Neural cell (in vitro differentiated cells): ENCODE measurements around the gene TRAPPC6A. TPM values are rescaled to one million over a fixed set of nuclear protein-coding genes. Genes with fewer than 3 reads are reported as not detected.

Experiments used
- H2AFZ ChIP-seq: fragments of 200-600, 300-800 bp; sonication (generic), shearing (Covaris generic); 2 replicates; pipeline ENCODE4 v1.6.0; 2014; ENCODE audit warnings: low read depth, mild to moderate bottlenecking, antibody characterized with exemption, low read length, moderate library complexity
- H3F3A ChIP-seq: fragments of 200-600 bp; shearing (Covaris generic); 2 replicates; pipeline ENCODE4 v1.6.1; 2016; ENCODE audit warnings: mild to moderate bottlenecking, moderate library complexity, mixed read lengths, antibody characterized with exemption, low read length; ENCODE audit not compliant: insufficient read depth, poor library complexity, severe bottlenecking
- H3K27ac ChIP-seq: fragments of 200-600, 300-800 bp; sonication (generic), shearing (Covaris generic); 2 replicates; pipeline ENCODE4 v1.5.1; 2014; ENCODE audit warnings: mild to moderate bottlenecking, low read length, moderate library complexity
- H3K27me3 ChIP-seq: fragments of 300-800, 200-600 bp; sonication (generic), shearing (Covaris generic); 2 replicates; pipeline ENCODE4 v1.6.0; 2014; ENCODE audit warnings: mild to moderate bottlenecking, low read depth, low read length, moderate library complexity; ENCODE audit not compliant: insufficient read depth
- H3K36me3 ChIP-seq: fragments of 300-800, 200-600 bp; sonication (generic), shearing (Covaris generic); 2 replicates; pipeline ENCODE4 v1.5.1; 2014; ENCODE audit warnings: mild to moderate bottlenecking, antibody characterized with exemption, low read length, moderate library complexity; ENCODE audit not compliant: insufficient read depth
- H3K4me2 ChIP-seq: fragments of 300-800, 200-600 bp; sonication (generic), shearing (Covaris generic); 2 replicates; pipeline ENCODE4 v1.6.0; 2014; ENCODE audit warnings: mild to moderate bottlenecking, low read length
- H3K4me3 ChIP-seq: fragments of 300-800, 200-600 bp; sonication (generic), shearing (Covaris generic); 2 replicates; pipeline ENCODE4 v1.5.1; 2014; ENCODE audit warnings: mild to moderate bottlenecking, low read length, moderate library complexity
- H3K79me2 ChIP-seq: fragments of 200-600 bp; shearing (Covaris generic); replicated peaks from 2 replicates; pipeline ENCODE4 v1.6.0; 2014; ENCODE audit warnings: mild to moderate bottlenecking, low read length, moderate library complexity; ENCODE audit not compliant: insufficient read depth
- H3K9ac ChIP-seq: fragments of 300-800, 200-600 bp; sonication (generic), shearing (Covaris generic); 2 replicates; pipeline ENCODE4 v1.6.1; 2016; ENCODE audit warnings: mild to moderate bottlenecking, low read length, mixed read lengths
- H3K9me2 ChIP-seq: fragments of 200-600 bp; shearing (Covaris generic); 2 replicates; pipeline ENCODE4 v1.6.1; 2016; ENCODE audit warnings: mild to moderate bottlenecking, low read length, mixed read lengths; ENCODE audit not compliant: insufficient read depth
- H3K9me3 ChIP-seq: fragments of 200-600, 300-800 bp; sonication (generic), shearing (Covaris generic); 2 replicates; pipeline ENCODE4 v1.6.1; 2016; ENCODE audit warnings: mild to moderate bottlenecking, mixed run types, low read length, moderate library complexity, mixed read lengths
- H4K20me1 ChIP-seq: fragments of 200-600 bp; shearing (Covaris generic); 2 replicates; pipeline ENCODE4 v1.6.1; 2016; ENCODE audit warnings: mild to moderate bottlenecking, mixed run types; ENCODE audit not compliant: insufficient read depth
- CTCF ChIP-seq: fragments of 450-650 bp; IDR thresholded peaks from 2 replicates; pipeline ENCODE4 v1.5.1; 2014; ENCODE audit warnings: antibody characterized with exemption, mild to moderate bottlenecking, moderate library complexity; ENCODE audit not compliant: poor library complexity, severe bottlenecking
- EP300 ChIP-seq: fragments of 450-650 bp; conservative IDR thresholded peaks from 2 replicates; pipeline ENCODE4 v1.6.1; 2014; ENCODE audit warnings: antibody characterized with exemption, mild to moderate bottlenecking, moderate library complexity; ENCODE audit not compliant: poor library complexity, severe bottlenecking
- EZH2 ChIP-seq: fragments of 200-600, 300-800 bp; shearing (Covaris generic), sonication (generic); IDR thresholded peaks from 2 replicates; pipeline ENCODE4 v1.6.1; 2014; ENCODE audit warnings: antibody characterized with exemption, low read length, borderline replicate concordance, mild to moderate bottlenecking; ENCODE audit not compliant: insufficient read depth, poor library complexity, severe bottlenecking
- MXI1 ChIP-seq: fragments of 450-650 bp; conservative IDR thresholded peaks from 2 replicates; pipeline ENCODE4 v1.6.1; 2014; ENCODE audit warnings: antibody characterized with exemption, mild to moderate bottlenecking; ENCODE audit not compliant: poor library complexity, severe bottlenecking
- POLR2AphosphoS5 ChIP-seq: IDR thresholded peaks from 2 replicates; pipeline ENCODE4 v1.6.1; 2012
- RAD21 ChIP-seq: fragments of 450-650 bp; conservative IDR thresholded peaks from 2 replicates; pipeline ENCODE4 v1.6.1; 2014; ENCODE audit warnings: antibody characterized with exemption, mild to moderate bottlenecking, moderate library complexity
- REST ChIP-seq: IDR thresholded peaks from 2 replicates; pipeline ENCODE4 v1.6.1; 2012; ENCODE audit warnings: borderline replicate concordance
- SMC3 ChIP-seq: fragments of 450-650 bp; conservative IDR thresholded peaks from 2 replicates; pipeline ENCODE4 v1.6.1; 2014; ENCODE audit warnings: antibody characterized with exemption, mild to moderate bottlenecking, moderate library complexity; ENCODE audit not compliant: poor library complexity
- TAF1 ChIP-seq: IDR thresholded peaks from 2 replicates; pipeline ENCODE4 v1.6.1; 2012; ENCODE audit warnings: low read depth
- polyA plus RNA-seq: library from polyadenylated mRNA; depleted of rRNA; stranded (reverse); fragments of >200 nt; gene quantifications from 2 replicates; pipeline ENCODE4 v1.2.3, GENCODE V29; 2014

TRAPPC6A gene
- polyA plus RNA-seq, 1 donor from 2014 or later = 48.5 TPM

- H2AFZ ChIP-seq = no peak overlapping the region
- no peak overlapping the region for H3K4me3 ChIP-seq
- no peaks in the 10 kb centered on the region for H4K20me1 ChIP-seq
- no peaks in the 10 kb centered on the region for H3K36me3 ChIP-seq
- H3K9me3 ChIP-seq = no peaks in the 10 kb centered on the region
- no peak overlapping the region for H3K27ac ChIP-seq
- H3K79me2 ChIP-seq = no peaks in the 10 kb centered on the region
- H3K27me3 ChIP-seq = no peaks in the 10 kb centered on the region
- H3F3A ChIP-seq = no peaks in the 10 kb centered on the region
- H3K9me2 ChIP-seq = no peaks in the 10 kb centered on the region
- H3K9ac ChIP-seq = no peak overlapping the region
- H3K4me2 ChIP-seq = no peak overlapping the region
- TF ChIP-seq SMC3 (no peak), CTCF (no peak), MXI1 (no peak), POLR2AphosphoS5 (no peak), REST (no peak), EZH2 (no peak), EP300 (no peak), RAD21 (no peak)
These were observed 2.3 kb downstream of the TRAPPC6A start for GRCh38 chr19:45175515-45176345.

- TF ChIP-seq POLR2AphosphoS5 (no peak), CTCF (no peak), TAF1 (no peak), SMC3 (no peak), RAD21 (no peak), EZH2 (no peak), EP300 (no peak), MXI1 (no peak), REST (no peak)
- H4K20me1 ChIP-seq = no peaks in the 10 kb centered on the region
- no peak overlapping the region for H3K9ac ChIP-seq
- no peaks in the 10 kb centered on the region for H3K9me2 ChIP-seq
- no peak overlapping the region for H3K27ac ChIP-seq
- no peak overlapping the region for H2AFZ ChIP-seq
- no peaks in the 10 kb centered on the region for H3K9me3 ChIP-seq
- H3K4me2 ChIP-seq = no peak overlapping the region
- H3K4me3 ChIP-seq = no peak overlapping the region
- no peaks in the 10 kb centered on the region for H3K27me3 ChIP-seq
- no peaks in the 10 kb centered on the region for H3F3A ChIP-seq
- H3K36me3 ChIP-seq = no peaks in the 10 kb centered on the region
- H3K79me2 ChIP-seq = no peaks in the 10 kb centered on the region
These were observed 4.2 kb downstream of the TRAPPC6A start for GRCh38 chr19:45173816-45174215.
